Measurements from ENCODE around the gene SPC24. TPM values are rescaled to one million over a fixed set of nuclear protein-coding genes. Genes with fewer than 3 reads are reported as not detected.

SPC24 gene
- total RNA-seq, 1 experiment from 2014 or later: 50.6 TPM

GRCh38 chr19:11159598-11160439 is 4.2 kb upstream of the SPC24 start:
- Histone ChIP-seq H3K27ac (ENCODE audit: low read length) (no peak overlapping the region), H3K4me3 (ENCODE audit: low read depth in 2 of 2, low read length in 2 of 2) (no peak overlapping the region), H3K27me3 (ENCODE audit: control insufficient read depth, insufficient read depth, low read length) (no peaks in the 10 kb centered on the region), H3K36me3 (ENCODE audit: control insufficient read depth, insufficient read depth, low read length) (no peaks in the 10 kb centered on the region), H3K4me1 (ENCODE audit: control insufficient read depth, insufficient read depth, low read length) (peaks cover 4% of the 10 kb centered on the region; the same call in 1 of the 2 replicates), H3K9me3 (ENCODE audit: control insufficient read depth, insufficient read depth, low read depth, low read length) (no peaks in the 10 kb centered on the region)
- ChIA-PET POLR2A (interaction anchor here (0.6 kb wide), 1 partner anchor 214 kb away, joined by 6 read pairs; no protein-coding TSS in a partner anchor), CTCF (no interaction called here)
- in situ Hi-C loops (cut with HindIII; ENCODE audit: low pct_unique_long_range_greater_than_20kb, low sequenced_read_pairs): no loop called here
- TF ChIP-seq CTCF (IDR thresholded peaks at IDR 0.05): no peak
- no peak for TF ChIP-seq TCF7L2 (IDR thresholded peaks at IDR 0.05; ENCODE audit: low read depth, low read length)
- no peak for TF ChIP-seq REST (IDR thresholded peaks at IDR 0.05; ENCODE audit: insufficient read depth in 1 of 2, low read depth in 2 of 2, low read length in 1 of 2)
- no peak for TF ChIP-seq POLR2AphosphoS5 (IDR thresholded peaks at IDR 0.05; ENCODE audit: low read depth, low read length)
- no peak for TF ChIP-seq SIN3A (IDR thresholded peaks at IDR 0.05; ENCODE audit: borderline replicate concordance, insufficient read depth, low read depth, low read length)
- no peak for DNase-seq (ENCODE audit: low read depth, low spot score)
- no TSS peak for BruUV-seq (replicated peaks)
- no peak for ATAC-seq
- intact Hi-C loops (cut with micrococcal nuclease; ENCODE audit: unreplicated experiment): no loop called here

GRCh38 chr19:11154683-11155047 is 917 bp downstream of the SPC24 start:
- intact Hi-C loops (cut with micrococcal nuclease; ENCODE audit: unreplicated experiment) (no loop called here), in situ Hi-C loops (cut with HindIII; ENCODE audit: low pct_unique_long_range_greater_than_20kb, low sequenced_read_pairs) (no loop called here)
- ATAC-seq (no peak), DNase-seq (ENCODE audit: low read depth, low spot score) (no peak)
- no TSS peak for BruUV-seq (replicated peaks)
- Histone ChIP-seq H3K27me3 (ENCODE audit: control insufficient read depth, insufficient read depth, low read length) (no peaks in the 10 kb centered on the region), H3K27ac (ENCODE audit: low read length) (peak overlapping the region; percentile 93), H3K36me3 (ENCODE audit: control insufficient read depth, insufficient read depth, low read length) (no peaks in the 10 kb centered on the region), H3K4me1 (ENCODE audit: control insufficient read depth, insufficient read depth, low read length) (peaks cover 14% of the 10 kb centered on the region), H3K9me3 (ENCODE audit: control insufficient read depth, insufficient read depth, low read depth, low read length) (no peaks in the 10 kb centered on the region), H3K4me3 (ENCODE audit: low read depth in 2 of 2, low read length in 2 of 2) (peak overlapping the region; percentile 83 to 86)
- CTCF ChIA-PET: no interaction called here
- TF ChIP-seq CTCF (IDR thresholded peaks at IDR 0.05) (no peak), TCF7L2 (IDR thresholded peaks at IDR 0.05; ENCODE audit: low read depth, low read length) (no peak), SIN3A (IDR thresholded peaks at IDR 0.05; ENCODE audit: borderline replicate concordance, insufficient read depth, low read depth, low read length) (no peak), POLR2AphosphoS5 (IDR thresholded peaks at IDR 0.05; ENCODE audit: low read depth, low read length) (no peak), REST (IDR thresholded peaks at IDR 0.05; ENCODE audit: insufficient read depth in 1 of 2, low read depth in 2 of 2, low read length in 1 of 2) (no peak)
- POLR2A ChIA-PET: no interaction called here

All from Panc1 (cell line).